Parietal lobe (tissue), 1 donor: ENCODE results near the gene HIP1R. TPM values are rescaled to one million over a fixed set of nuclear protein-coding genes. Genes with fewer than 3 reads are reported as not detected.

Experiments used
- total RNA-seq: library from RNA; depleted of rRNA; stranded (reverse); fragments of >200 nt; gene quantifications from one replicate; pipeline ENCODE4 v1.2.3, GENCODE V29; 2014

The HIP1R gene, protein sequence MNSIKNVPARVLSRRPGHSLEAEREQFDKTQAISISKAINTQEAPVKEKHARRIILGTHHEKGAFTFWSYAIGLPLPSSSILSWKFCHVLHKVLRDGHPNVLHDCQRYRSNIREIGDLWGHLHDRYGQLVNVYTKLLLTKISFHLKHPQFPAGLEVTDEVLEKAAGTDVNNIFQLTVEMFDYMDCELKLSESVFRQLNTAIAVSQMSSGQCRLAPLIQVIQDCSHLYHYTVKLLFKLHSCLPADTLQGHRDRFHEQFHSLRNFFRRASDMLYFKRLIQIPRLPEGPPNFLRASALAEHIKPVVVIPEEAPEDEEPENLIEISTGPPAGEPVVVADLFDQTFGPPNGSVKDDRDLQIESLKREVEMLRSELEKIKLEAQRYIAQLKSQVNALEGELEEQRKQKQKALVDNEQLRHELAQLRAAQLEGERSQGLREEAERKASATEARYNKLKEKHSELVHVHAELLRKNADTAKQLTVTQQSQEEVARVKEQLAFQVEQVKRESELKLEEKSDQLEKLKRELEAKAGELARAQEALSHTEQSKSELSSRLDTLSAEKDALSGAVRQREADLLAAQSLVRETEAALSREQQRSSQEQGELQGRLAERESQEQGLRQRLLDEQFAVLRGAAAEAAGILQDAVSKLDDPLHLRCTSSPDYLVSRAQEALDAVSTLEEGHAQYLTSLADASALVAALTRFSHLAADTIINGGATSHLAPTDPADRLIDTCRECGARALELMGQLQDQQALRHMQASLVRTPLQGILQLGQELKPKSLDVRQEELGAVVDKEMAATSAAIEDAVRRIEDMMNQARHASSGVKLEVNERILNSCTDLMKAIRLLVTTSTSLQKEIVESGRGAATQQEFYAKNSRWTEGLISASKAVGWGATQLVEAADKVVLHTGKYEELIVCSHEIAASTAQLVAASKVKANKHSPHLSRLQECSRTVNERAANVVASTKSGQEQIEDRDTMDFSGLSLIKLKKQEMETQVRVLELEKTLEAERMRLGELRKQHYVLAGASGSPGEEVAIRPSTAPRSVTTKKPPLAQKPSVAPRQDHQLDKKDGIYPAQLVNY
- 136 TPM for total RNA-seq

GRCh38 chr12:122834921-122835749, at the start of gene HIP1R:
Gene HIP1R (plus strand): TSS chr12:122835457. CDS start chr12:122835551, 94 bp downstream.

DNA sequence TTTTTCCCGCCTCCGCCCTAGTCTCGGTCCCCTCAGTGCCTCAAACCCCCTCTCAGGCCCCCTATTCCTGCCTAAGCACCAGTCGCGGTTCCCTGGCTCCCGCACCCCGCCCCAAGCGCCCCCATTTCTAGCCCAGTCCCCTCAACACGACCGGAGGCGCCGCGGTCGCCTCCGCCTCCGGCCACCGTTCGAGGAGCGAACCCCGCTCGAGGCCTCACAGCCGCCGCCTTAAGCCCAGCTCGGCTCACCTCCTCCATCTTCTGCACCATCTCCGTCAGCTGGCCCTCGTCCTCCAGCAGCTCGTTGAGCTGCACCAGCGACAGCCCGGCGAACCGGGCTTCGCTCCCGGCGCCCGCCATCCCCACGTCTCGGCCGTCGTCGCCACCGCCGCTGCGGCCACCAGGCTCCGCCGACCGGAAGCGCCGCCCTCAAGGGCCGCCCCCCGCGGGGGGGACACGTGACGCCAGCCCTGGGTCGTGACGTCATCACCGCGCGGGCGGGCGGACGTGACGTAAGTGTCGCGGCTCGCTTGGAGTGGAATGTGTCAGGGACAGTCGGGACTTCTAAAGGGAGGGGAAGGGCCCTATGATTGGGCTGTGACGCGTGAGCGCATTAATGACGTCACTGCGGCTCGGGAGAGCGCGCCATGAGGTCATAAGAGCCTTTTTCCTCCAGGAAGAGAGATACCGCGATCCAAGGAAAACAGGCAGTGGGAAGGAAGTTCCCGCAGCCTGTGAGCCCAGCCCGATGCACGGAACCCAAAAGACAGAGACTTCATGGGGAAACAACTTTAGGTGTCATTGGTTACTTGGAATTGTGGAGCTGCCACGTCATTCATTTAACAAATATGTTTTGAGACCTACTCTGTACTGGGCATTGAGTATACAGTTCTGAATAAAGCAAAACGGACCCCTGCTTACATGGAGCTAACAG, 60.7 kb downstream of the HIP1R start, which contains the start of gene VPS37B:
VPS37B (minus strand) TSS at position 421 of the 933 bp plus-strand sequence; CDS start at position 359, 62 bp downstream.

Other genes starting within 250 kb of the HIP1R start
- not detected for gene HCAR2, start 132.1 kb upstream of the HIP1R start, total RNA-seq
- not detected for gene HCAR3, start 118.6 kb upstream of the HIP1R start, total RNA-seq
- 0.31 TPM for gene HCAR1, start 104.6 kb upstream of the HIP1R start, total RNA-seq
- 35.7 TPM for gene DENR, start 82.6 kb upstream of the HIP1R start, total RNA-seq
- gene CCDC62, start 60.9 kb upstream of the HIP1R start, total RNA-seq: 7.2 TPM
- 35.1 TPM for gene VPS37B, start 60.7 kb downstream of the HIP1R start, total RNA-seq
- gene ABCB9, start 131.0 kb downstream of the HIP1R start, total RNA-seq: 42.3 TPM
- gene OGFOD2, start 139.8 kb downstream of the HIP1R start, total RNA-seq: 8.1 TPM
- 31.3 TPM for gene ARL6IP4, start 145.2 kb downstream of the HIP1R start, total RNA-seq